ENCODE data around the gene MDM1.

DNA sequence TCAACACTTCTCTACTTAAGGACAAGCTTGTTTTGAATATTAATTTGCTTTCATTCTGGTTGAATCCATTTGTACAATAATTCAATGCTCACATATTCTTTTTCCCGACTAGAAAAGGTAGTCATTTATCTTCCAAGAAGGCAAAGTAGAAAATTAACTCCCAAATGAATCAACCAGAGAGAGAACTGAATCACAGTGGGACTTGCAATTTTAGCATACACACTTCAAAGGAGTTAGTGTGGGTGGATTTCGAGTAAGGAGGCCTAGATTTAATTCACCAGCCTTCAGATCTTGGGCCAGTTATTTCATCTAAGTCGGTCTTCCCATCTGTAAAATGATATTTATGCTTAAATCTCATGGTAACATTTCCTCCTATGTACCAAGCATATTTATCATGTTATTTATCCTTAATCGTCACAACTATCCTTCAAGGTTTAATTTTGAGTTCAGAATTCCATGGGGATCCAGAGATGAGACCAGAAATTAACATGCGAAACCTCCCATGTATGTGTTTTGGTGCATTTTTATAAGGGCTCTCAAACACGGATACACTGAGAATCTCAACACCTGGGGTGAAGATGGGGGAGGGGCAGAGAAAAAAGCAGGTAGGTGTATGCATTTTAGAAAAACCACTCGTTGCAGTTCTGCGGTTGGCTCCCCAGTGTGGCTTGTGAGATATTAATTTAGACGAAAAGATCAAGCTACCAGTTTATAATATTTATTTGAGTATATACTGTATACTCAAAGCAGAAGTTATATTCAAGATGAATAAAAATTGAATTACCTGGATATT lies 39.8 kb downstream of the MDM1 start:
- TF ChIP-seq, protein P1, sequence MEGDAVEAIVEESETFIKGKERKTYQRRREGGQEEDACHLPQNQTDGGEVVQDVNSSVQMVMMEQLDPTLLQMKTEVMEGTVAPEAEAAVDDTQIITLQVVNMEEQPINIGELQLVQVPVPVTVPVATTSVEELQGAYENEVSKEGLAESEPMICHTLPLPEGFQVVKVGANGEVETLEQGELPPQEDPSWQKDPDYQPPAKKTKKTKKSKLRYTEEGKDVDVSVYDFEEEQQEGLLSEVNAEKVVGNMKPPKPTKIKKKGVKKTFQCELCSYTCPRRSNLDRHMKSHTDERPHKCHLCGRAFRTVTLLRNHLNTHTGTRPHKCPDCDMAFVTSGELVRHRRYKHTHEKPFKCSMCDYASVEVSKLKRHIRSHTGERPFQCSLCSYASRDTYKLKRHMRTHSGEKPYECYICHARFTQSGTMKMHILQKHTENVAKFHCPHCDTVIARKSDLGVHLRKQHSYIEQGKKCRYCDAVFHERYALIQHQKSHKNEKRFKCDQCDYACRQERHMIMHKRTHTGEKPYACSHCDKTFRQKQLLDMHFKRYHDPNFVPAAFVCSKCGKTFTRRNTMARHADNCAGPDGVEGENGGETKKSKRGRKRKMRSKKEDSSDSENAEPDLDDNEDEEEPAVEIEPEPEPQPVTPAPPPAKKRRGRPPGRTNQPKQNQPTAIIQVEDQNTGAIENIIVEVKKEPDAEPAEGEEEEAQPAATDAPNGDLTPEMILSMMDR (conservative IDR thresholded peaks at IDR 0.05), result no peak
- no peak for TF ChIP-seq EZH2 (IDR thresholded peaks at IDR 0.05; ENCODE audit: low read depth)
